Measurements from ENCODE around the gene NAPSA. TPM values are rescaled to one million over a fixed set of nuclear protein-coding genes. Genes with fewer than 3 reads are reported as not detected.

NAPSA gene
- total and polyA plus RNA-seq, 9 of the 15 experiments (the other 6 are each of a cell fraction or from before 2014, with no cell fraction given): 0.25 to 1.9 (median 0.69) TPM

DNA sequence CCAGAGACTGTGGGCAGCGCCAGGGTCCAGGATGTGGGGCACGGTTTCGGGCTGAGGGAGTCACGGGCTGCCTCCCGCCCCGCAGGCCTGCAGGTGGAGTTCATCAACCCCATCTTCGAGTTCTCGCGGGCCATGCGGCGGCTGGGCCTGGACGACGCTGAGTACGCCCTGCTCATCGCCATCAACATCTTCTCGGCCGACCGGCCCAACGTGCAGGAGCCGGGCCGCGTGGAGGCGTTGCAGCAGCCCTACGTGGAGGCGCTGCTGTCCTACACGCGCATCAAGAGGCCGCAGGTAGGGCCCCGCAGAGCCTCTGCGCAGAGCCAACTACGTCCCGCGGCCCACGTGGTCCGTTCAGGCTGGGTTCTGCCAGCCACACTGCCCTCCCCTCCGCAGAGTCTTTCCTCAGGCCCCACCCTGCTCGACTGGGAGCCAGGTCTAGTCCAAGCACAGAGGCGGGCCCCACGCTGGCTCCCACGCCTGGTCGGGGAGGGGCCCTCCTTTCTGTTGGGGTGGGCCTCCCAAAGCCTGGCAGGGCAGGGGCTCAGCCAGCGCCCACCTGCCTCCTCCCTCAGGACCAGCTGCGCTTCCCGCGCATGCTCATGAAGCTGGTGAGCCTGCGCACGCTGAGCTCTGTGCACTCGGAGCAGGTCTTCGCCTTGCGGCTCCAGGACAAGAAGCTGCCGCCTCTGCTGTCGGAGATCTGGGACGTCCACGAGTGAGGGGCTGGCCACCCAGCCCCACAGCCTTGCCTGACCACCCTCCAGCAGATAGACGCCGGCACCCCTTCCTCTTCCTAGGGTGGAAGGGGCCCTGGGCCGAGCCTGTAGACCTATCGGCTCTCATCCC lies 16.7 kb upstream of the NAPSA start:
- H3K4me3 ChIP-seq: no peak overlapping the region
- in situ Hi-C loops (cut with MboI) (no loop called here), intact Hi-C loops (cut with micrococcal nuclease) (no loop called here)
- H3K9me3 ChIP-seq (replicated peaks; ENCODE audit: control insufficient read depth, insufficient read depth, low read depth, low read length): no peaks in the 10 kb centered on the region
- ChIA-PET CTCF (ENCODE audit: low intra/inter-chr PET ratio) (no interaction called here), POLR2A (no interaction called here)
- BruUV-seq (replicated peaks): no TSS peak
- 92% methylated on average over 37 of the region's 58 CpGs for WGBS (ENCODE audit: insufficient coverage, low coverage, missing lambda C conversion rate)
- no peaks in the 10 kb centered on the region for H3K27me3 ChIP-seq (ENCODE audit: control insufficient read depth in 2 of 2, insufficient read depth in 2 of 2, low read length in 2 of 2)
- peaks cover 22 to 81% of the 10 kb centered on the region in 2 experiments for H3K4me1 ChIP-seq (replicated peaks in 1 of 2; ENCODE audit: control insufficient read depth in 2 of 2, insufficient read depth in 2 of 2, low read length in 2 of 2)
- DNase-seq (ENCODE audit: extremely low read depth in 1 of 4, low spot score in 3 of 4) (peak in 1 of 4 experiments; percentile 11), FAIRE-seq (no peak), ATAC-seq (no peak)
- H3K36me3 ChIP-seq (ENCODE audit: control insufficient read depth, insufficient read depth, low read length): peaks cover 74% of the 10 kb centered on the region
- H3K9ac ChIP-seq (ENCODE audit: insufficient read depth in 1 of 2, low read depth in 2 of 2, low read length in 2 of 2): peak overlapping the region in 1 of 2 experiments; percentile 56; a peak in 2 of 4 replicates
- no peaks in the 10 kb centered on the region for H3K9me1 ChIP-seq (ENCODE audit: control insufficient read depth, insufficient read depth, low read length)
- H4K20me1 ChIP-seq (replicated peaks; ENCODE audit: control insufficient read depth, insufficient read depth, low read length): peaks cover 5% of the 10 kb centered on the region
- no peak overlapping the region for H3K4me2 ChIP-seq (ENCODE audit: insufficient read depth, low read length)
- H3K79me2 ChIP-seq (ENCODE audit: control insufficient read depth, insufficient read depth, low read length): peaks cover 56% of the 10 kb centered on the region
- no peak overlapping the region for H3K27ac ChIP-seq (ENCODE audit: extremely low read depth, low read depth, low read length)
- no peak overlapping the region for H2AFZ ChIP-seq (ENCODE audit: low read depth, low read length)
- TF ChIP-seq NR1H2 (CRISPR knock-in tag; IDR thresholded peaks at IDR 0.05) (peak; percentile 85; the same call in 1 of the 2 replicates), RBFOX2 (IDR thresholded peaks at IDR 0.05; ENCODE audit: low read depth, low read length) (peak; percentile 60), ARHGAP35 (IDR thresholded peaks at IDR 0.05; ENCODE audit: partially characterized antibody) (no peak), MTA2 (IDR thresholded peaks at IDR 0.05; ENCODE audit: low read depth) (no peak), POLR2G (IDR thresholded peaks at IDR 0.05; ENCODE audit: low read depth, low read length) (peak; percentile 60), BCL6 (CRISPR knock-in tag; IDR thresholded peaks at IDR 0.05) (no peak)
- TF ChIP-seq, protein P1, sequence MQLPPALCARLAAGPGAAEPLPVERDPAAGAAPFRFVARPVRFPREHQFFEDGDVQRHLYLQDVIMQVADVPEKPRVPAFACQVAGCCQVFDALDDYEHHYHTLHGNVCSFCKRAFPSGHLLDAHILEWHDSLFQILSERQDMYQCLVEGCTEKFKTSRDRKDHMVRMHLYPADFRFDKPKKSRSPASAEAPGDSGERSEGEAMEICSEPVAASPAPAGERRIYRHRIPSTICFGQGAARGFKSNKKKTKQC (CRISPR knock-in tag; IDR thresholded peaks at IDR 0.05): no peak
- TF ChIP-seq, protein P2, sequence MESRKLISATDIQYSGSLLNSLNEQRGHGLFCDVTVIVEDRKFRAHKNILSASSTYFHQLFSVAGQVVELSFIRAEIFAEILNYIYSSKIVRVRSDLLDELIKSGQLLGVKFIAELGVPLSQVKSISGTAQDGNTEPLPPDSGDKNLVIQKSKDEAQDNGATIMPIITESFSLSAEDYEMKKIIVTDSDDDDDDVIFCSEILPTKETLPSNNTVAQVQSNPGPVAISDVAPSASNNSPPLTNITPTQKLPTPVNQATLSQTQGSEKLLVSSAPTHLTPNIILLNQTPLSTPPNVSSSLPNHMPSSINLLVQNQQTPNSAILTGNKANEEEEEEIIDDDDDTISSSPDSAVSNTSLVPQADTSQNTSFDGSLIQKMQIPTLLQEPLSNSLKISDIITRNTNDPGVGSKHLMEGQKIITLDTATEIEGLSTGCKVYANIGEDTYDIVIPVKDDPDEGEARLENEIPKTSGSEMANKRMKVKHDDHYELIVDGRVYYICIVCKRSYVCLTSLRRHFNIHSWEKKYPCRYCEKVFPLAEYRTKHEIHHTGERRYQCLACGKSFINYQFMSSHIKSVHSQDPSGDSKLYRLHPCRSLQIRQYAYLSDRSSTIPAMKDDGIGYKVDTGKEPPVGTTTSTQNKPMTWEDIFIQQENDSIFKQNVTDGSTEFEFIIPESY (CRISPR knock-in tag; IDR thresholded peaks at IDR 0.05): peak; percentile 93
- TF ChIP-seq, protein P3, sequence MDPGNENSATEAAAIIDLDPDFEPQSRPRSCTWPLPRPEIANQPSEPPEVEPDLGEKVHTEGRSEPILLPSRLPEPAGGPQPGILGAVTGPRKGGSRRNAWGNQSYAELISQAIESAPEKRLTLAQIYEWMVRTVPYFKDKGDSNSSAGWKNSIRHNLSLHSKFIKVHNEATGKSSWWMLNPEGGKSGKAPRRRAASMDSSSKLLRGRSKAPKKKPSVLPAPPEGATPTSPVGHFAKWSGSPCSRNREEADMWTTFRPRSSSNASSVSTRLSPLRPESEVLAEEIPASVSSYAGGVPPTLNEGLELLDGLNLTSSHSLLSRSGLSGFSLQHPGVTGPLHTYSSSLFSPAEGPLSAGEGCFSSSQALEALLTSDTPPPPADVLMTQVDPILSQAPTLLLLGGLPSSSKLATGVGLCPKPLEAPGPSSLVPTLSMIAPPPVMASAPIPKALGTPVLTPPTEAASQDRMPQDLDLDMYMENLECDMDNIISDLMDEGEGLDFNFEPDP (CRISPR knock-in tag; IDR thresholded peaks at IDR 0.05): no peak
- TF ChIP-seq, protein P4, sequence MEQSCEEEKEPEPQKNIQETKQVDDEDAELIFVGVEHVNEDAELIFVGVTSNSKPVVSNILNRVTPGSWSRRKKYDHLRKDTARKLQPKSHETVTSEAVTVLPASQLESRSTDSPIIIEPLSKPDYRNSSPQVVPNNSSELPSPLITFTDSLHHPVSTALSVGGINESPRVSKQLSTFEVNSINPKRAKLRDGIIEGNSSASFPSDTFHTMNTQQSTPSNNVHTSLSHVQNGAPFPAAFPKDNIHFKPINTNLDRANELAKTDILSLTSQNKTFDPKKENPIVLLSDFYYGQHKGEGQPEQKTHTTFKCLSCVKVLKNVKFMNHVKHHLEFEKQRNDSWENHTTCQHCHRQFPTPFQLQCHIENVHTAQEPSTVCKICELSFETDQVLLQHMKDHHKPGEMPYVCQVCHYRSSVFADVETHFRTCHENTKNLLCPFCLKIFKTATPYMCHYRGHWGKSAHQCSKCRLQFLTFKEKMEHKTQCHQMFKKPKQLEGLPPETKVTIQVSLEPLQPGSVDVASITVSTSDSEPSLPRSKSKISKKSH (CRISPR knock-in tag; IDR thresholded peaks at IDR 0.05): no peak

Data from K562 (cell line).